HepG2 (cell line): Measurements from ENCODE around the gene PREX1. TPM values are rescaled to one million over a fixed set of nuclear protein-coding genes. Genes with fewer than 3 reads are reported as not detected.

Experiments
- ARNT2 ChIP-seq: sonication (generic); formaldehyde crosslinking; IDR thresholded peaks from 2 replicates; pipeline ENCODE4 v1.8.0; 2022; ENCODE audit warnings: mild to moderate bottlenecking, low read depth, missing genetic modification reagents, moderate library complexity
- ARNTL ChIP-seq: sonication (generic); formaldehyde crosslinking; IDR thresholded peaks from 2 replicates; pipeline ENCODE4 v1.4.0; 2020; ENCODE audit warnings: mild to moderate bottlenecking, missing genetic modification reagents
- CBX5 ChIP-seq: sonication (generic); formaldehyde crosslinking; IDR thresholded peaks from 2 replicates; pipeline ENCODE4 v1.4.0; 2020; ENCODE audit warnings: missing genetic modification reagents, borderline replicate concordance
- DMAP1 ChIP-seq: IDR thresholded peaks from 2 replicates; pipeline ENCODE4 v1.6.1; 2016
- ETS1 ChIP-seq: sonication (generic); formaldehyde crosslinking; IDR thresholded peaks from 2 replicates; pipeline ENCODE4 v1.4.0; 2020; ENCODE audit warnings: missing genetic modification reagents
- FOXA3 ChIP-seq: IDR thresholded peaks from 2 replicates; pipeline ENCODE4 v1.6.1; 2016; ENCODE audit warnings: missing genetic modification reagents, missing compliant biosample characterization
- GTF3A ChIP-seq: sonication (generic); formaldehyde crosslinking; conservative IDR thresholded peaks from 2 replicates; pipeline ENCODE4 v1.4.0; 2020; ENCODE audit warnings: mild to moderate bottlenecking, missing genetic modification reagents
- JARID2 ChIP-seq: sonication (generic); formaldehyde crosslinking; IDR thresholded peaks from 2 replicates; pipeline ENCODE4 v1.8.1; 2023; ENCODE audit warnings: missing genetic modification reagents, inconsistent platforms; ENCODE audit not compliant: insufficient replicate concordance
- KAT7 ChIP-seq: IDR thresholded peaks from 2 replicates; pipeline ENCODE4 v1.6.1; 2018; ENCODE audit warnings: borderline replicate concordance, missing compliant biosample characterization
- KMT2A ChIP-seq: sonication (generic); formaldehyde crosslinking; IDR thresholded peaks from 2 replicates; pipeline ENCODE4 v1.4.0; 2020; ENCODE audit warnings: missing genetic modification reagents
- MLXIP ChIP-seq: sonication (generic); formaldehyde crosslinking; IDR thresholded peaks from 2 replicates; pipeline ENCODE4 v1.9.0; 2021; ENCODE audit warnings: missing genetic modification reagents, borderline replicate concordance
- NCOA2 ChIP-seq: sonication (generic); formaldehyde crosslinking; IDR thresholded peaks from 2 replicates; pipeline ENCODE4 v1.8.0; 2022; ENCODE audit warnings: inconsistent platforms
- NFKBIZ ChIP-seq: IDR thresholded peaks from 2 replicates; pipeline ENCODE4 v1.6.1; 2018; ENCODE audit warnings: missing genetic modification reagents, missing compliant biosample characterization
- POLR2AphosphoS5 ChIP-seq: IDR thresholded peaks from 2 replicates; pipeline ENCODE4 v1.6.1; 2012; ENCODE audit warnings: low read depth, low read length
- SMYD3 ChIP-seq: sonication (generic); formaldehyde crosslinking; IDR thresholded peaks from 2 replicates; pipeline ENCODE4 v1.8.1; 2023; ENCODE audit warnings: mild to moderate bottlenecking, missing genetic modification reagents
- ZBTB1 ChIP-seq: sonication (generic); formaldehyde crosslinking; IDR thresholded peaks from 2 replicates; pipeline ENCODE4 v1.4.0; 2020; ENCODE audit warnings: missing genetic modification reagents, borderline replicate concordance
- ZNF24 ChIP-seq: fragments of 450-650 bp; IDR thresholded peaks from 2 replicates; pipeline ENCODE4 v1.6.1; 2017; ENCODE audit warnings: antibody characterized with exemption, mild to moderate bottlenecking
- ZNF292 ChIP-seq: sonication (generic); formaldehyde crosslinking; IDR thresholded peaks from 2 replicates; pipeline ENCODE4 v1.8.1; 2022; ENCODE audit warnings: mild to moderate bottlenecking, low read depth, missing genetic modification reagents, borderline replicate concordance
- ZNF331 ChIP-seq: sonication (generic); formaldehyde crosslinking; IDR thresholded peaks from 2 replicates; pipeline ENCODE4 v1.4.0; 2020; ENCODE audit warnings: missing genetic modification reagents
- ZNF660 ChIP-seq: sonication (generic); formaldehyde crosslinking; IDR thresholded peaks from 2 replicates; pipeline ENCODE4 v1.5.1; 2020; ENCODE audit warnings: mild to moderate bottlenecking, low read depth, missing genetic modification reagents, borderline replicate concordance
- ZNF761 ChIP-seq: sonication (generic); formaldehyde crosslinking; conservative IDR thresholded peaks from 2 replicates; pipeline ENCODE4 v1.4.0; 2020; ENCODE audit warnings: mild to moderate bottlenecking, missing genetic modification reagents
- ZXDC ChIP-seq: sonication (generic); formaldehyde crosslinking; IDR thresholded peaks from 2 replicates; pipeline ENCODE4 v1.5.0; 2020; ENCODE audit warnings: mild to moderate bottlenecking, missing genetic modification reagents
- polyA plus RNA-seq, 8 experiments: library from polyadenylated mRNA; depleted of rRNA in 3 of 8; stranded (reverse) in 7 of 8; unstranded in 1 of 8; fragments of >200 nt; fragmentation: Illumina TruSeq in 4 of 8; extraction: Trizol in 4 of 8; gene quantifications; 2 replicates each; pipeline versions ENCODE4 v1.2.1 to v1.2.3, GENCODE V29; 2011 to 2016; ENCODE audit warnings: low read depth in 4 of 8, missing spikeins in 1 of 8, mixed read lengths in 1 of 8; ENCODE audit not compliant: insufficient read depth in 1 of 8
- total RNA-seq, 5 experiments: library from RNA; depleted of rRNA; stranded (reverse); fragments of >200 nt; fragmentation: Illumina TruSeq; extraction: Trizol; gene quantifications; 2 replicates each; pipeline ENCODE4 v1.2.3, GENCODE V29; 2016; ENCODE audit warnings: low read depth in 1 of 5

Gene PREX1
- total and polyA plus RNA-seq, 2 of the 13 experiments (the other 11 are each of a cell fraction or from before 2014, with no cell fraction given) = 0.02 to 0.04 TPM

- TF ChIP-seq ARNTL (CRISPR knock-in tag) = no peak
- no peak for TF ChIP-seq ZBTB1 (CRISPR knock-in tag)
- no peak for TF ChIP-seq POLR2AphosphoS5
- no peak for TF ChIP-seq JARID2 (CRISPR knock-in tag)
- TF ChIP-seq KMT2A (CRISPR knock-in tag) = peak; percentile 51; the same call in 1 of the 2 replicates
- TF ChIP-seq NCOA2 (CRISPR knock-in tag) = 0 out of 2 replicates have a peak, but pooled peaks have one; percentile 20
- peak; percentile 36 for TF ChIP-seq FOXA3 (CRISPR knock-in tag)
- TF ChIP-seq ZNF24 = no peak
- TF ChIP-seq ZNF331 (CRISPR knock-in tag) = no peak; the same call in 1 of the 2 replicates
- TF ChIP-seq ETS1 = no peak
- no peak for TF ChIP-seq MLXIP (CRISPR knock-in tag)
- TF ChIP-seq KAT7 (CRISPR knock-in tag) = no peak
- 0 out of 2 replicates have a peak, but pooled peaks have one; percentile 73 for TF ChIP-seq ZNF761 (CRISPR knock-in tag)
- no peak for TF ChIP-seq GTF3A (CRISPR knock-in tag)
- no peak for TF ChIP-seq ZXDC (CRISPR knock-in tag)
- no peak; the same call in 1 of the 2 replicates for TF ChIP-seq ZNF660 (CRISPR knock-in tag)
- TF ChIP-seq SMYD3 (CRISPR knock-in tag) = no peak
- TF ChIP-seq ARNT2 (CRISPR knock-in tag) = no peak; the same call in 1 of the 2 replicates
- no peak for TF ChIP-seq DMAP1
- no peak; the same call in 1 of the 2 replicates for TF ChIP-seq CBX5 (CRISPR knock-in tag)
- TF ChIP-seq NFKBIZ (CRISPR knock-in tag) = no peak
- peak; percentile 87 for TF ChIP-seq ZNF292 (CRISPR knock-in tag)
Measured at GRCh38 chr20:48723308-48724264, 104.2 kb downstream of the PREX1 start (continued).
